ENCODE measurements around the gene AFF4. TPM values are rescaled to one million over a fixed set of nuclear protein-coding genes. Genes with fewer than 3 reads are reported as not detected.
"Not testable (repeated sequence)": the region's sequence is repeated elsewhere in the genome, so short reads cannot be mapped to it uniquely, and the experiment has no call there.

Gene AFF4
- total RNA-seq, 1 donor from 2014 or later = 79.1 TPM

GRCh38 chr5:132859889-132860437, 103.5 kb downstream of the AFF4 start:
- Histone ChIP-seq H3K4me3 (no peak overlapping the region), H3K27ac (no peak overlapping the region), H3K36me3 (no peaks in the 10 kb centered on the region), H3K4me1 (no peaks in the 10 kb centered on the region), H3K27me3 (no peaks in the 10 kb centered on the region), H3K9me3 (no peaks in the 10 kb centered on the region)
- DNase-seq (ENCODE audit: extremely low spot score in 2 of 2) = no peak
- TF ChIP-seq POLR2A (IDR thresholded peaks at IDR 0.05) = no peak
- no peak for TF ChIP-seq POLR2AphosphoS5 (IDR thresholded peaks at IDR 0.05; ENCODE audit: insufficient read depth in 1 of 2, low read depth in 1 of 2)
- no peak for TF ChIP-seq CTCF (IDR thresholded peaks at IDR 0.05)
- intact Hi-C loops (cut with DNase I) = no loop called here

GRCh38 chr5:132856011-132856410, 107.4 kb downstream of the AFF4 start:
- Histone ChIP-seq H3K27ac (no peak overlapping the region), H3K27me3 (no peaks in the 10 kb centered on the region), H3K9me3 (no peaks in the 10 kb centered on the region), H3K36me3 (no peaks in the 10 kb centered on the region), H3K4me1 (no peaks in the 10 kb centered on the region), H3K4me3 (no peak overlapping the region)
- intact Hi-C loops (cut with DNase I) = no loop called here
- TF ChIP-seq CTCF (IDR thresholded peaks at IDR 0.05) = no peak
- TF ChIP-seq POLR2AphosphoS5 (IDR thresholded peaks at IDR 0.05; ENCODE audit: insufficient read depth in 1 of 2, low read depth in 1 of 2) = no peak
- no peak for TF ChIP-seq POLR2A (IDR thresholded peaks at IDR 0.05)
- no peak for DNase-seq (ENCODE audit: extremely low spot score in 2 of 2)

GRCh38 chr5:132854992-132855391, 108.4 kb downstream of the AFF4 start:
- H3K4me3 ChIP-seq; H3K4me1 ChIP-seq; DNase-seq (ENCODE audit: extremely low spot score in 2 of 2); H3K36me3 ChIP-seq; H3K27ac ChIP-seq; H3K27me3 ChIP-seq; H3K9me3 ChIP-seq; intact Hi-C loops (cut with DNase I): not testable (repeated sequence)

GRCh38 chr5:132854301-132854700, 109.1 kb downstream of the AFF4 start:
- no peak for DNase-seq (ENCODE audit: extremely low spot score in 2 of 2)
- intact Hi-C loops (cut with DNase I) = no loop called here
- TF ChIP-seq CTCF (IDR thresholded peaks at IDR 0.05) (no peak), POLR2AphosphoS5 (IDR thresholded peaks at IDR 0.05; ENCODE audit: insufficient read depth in 1 of 2, low read depth in 1 of 2) (no peak), POLR2A (IDR thresholded peaks at IDR 0.05) (no peak)
- no peaks in the 10 kb centered on the region for H3K4me1 ChIP-seq
- H3K27me3 ChIP-seq = no peaks in the 10 kb centered on the region
- H3K9me3 ChIP-seq = no peaks in the 10 kb centered on the region
- no peak overlapping the region for H3K27ac ChIP-seq
- no peaks in the 10 kb centered on the region for H3K36me3 ChIP-seq
- no peak overlapping the region for H3K4me3 ChIP-seq

- Histone ChIP-seq H3K4me3 (no peak overlapping the region), H3K27ac (no peak overlapping the region), H3K36me3 (no peaks in the 10 kb centered on the region), H3K4me1 (no peaks in the 10 kb centered on the region), H3K9me3 (no peaks in the 10 kb centered on the region), H3K27me3 (no peaks in the 10 kb centered on the region)
- intact Hi-C loops (cut with DNase I) = no loop called here
- no peak for TF ChIP-seq CTCF (IDR thresholded peaks at IDR 0.05)
- TF ChIP-seq POLR2AphosphoS5 (IDR thresholded peaks at IDR 0.05; ENCODE audit: insufficient read depth in 1 of 2, low read depth in 1 of 2) = no peak
- TF ChIP-seq POLR2A (IDR thresholded peaks at IDR 0.05) = no peak
- DNase-seq (ENCODE audit: extremely low spot score in 2 of 2) = no peak
These were observed 109.6 kb downstream of the AFF4 start for GRCh38 chr5:132853790-132854189.
